Stomach (tissue), 9 donors: ENCODE data around the gene CBFB. TPM values are rescaled to one million over a fixed set of nuclear protein-coding genes. Genes with fewer than 3 reads are reported as not detected.
"Not testable (repeated sequence)": the region's sequence is repeated elsewhere in the genome, so short reads cannot be mapped to it uniquely, and the experiment has no call there.

ENCODE experiments used
- DNase-seq, 2 donors: peaks; one replicate each; pipeline versions ENCODE4 v3.0.0 to v3.0.0-alpha.2; 2013 to 2019
- H3K27ac ChIP-seq, 5 donors: fragments of 200-600 bp in 4 of 5; sonication (generic) in 4 of 5; one replicate each; pipeline ENCODE4 v1.5.1; 2013 to 2019; ENCODE audit warnings: mild to moderate bottlenecking in 1 of 5, moderate library complexity in 1 of 5
- H3K27me3 ChIP-seq, 3 donors: fragments of 200-600 bp; sonication (generic); one replicate each; pipeline ENCODE4 v1.5.1; 2017 to 2019; ENCODE audit warnings: mixed run types in 1 of 3
- H3K36me3 ChIP-seq, 4 donors: fragments of 200-600 bp; sonication (generic); 1 replicate in 3 of 4; 2 replicates in 1 of 4; pipeline ENCODE4 v1.5.1; 2016 to 2019
- H3K4me1 ChIP-seq, 4 donors: fragments of 200-600 bp; sonication (generic); one replicate each; pipeline ENCODE4 v1.5.1; 2016 to 2019
- H3K4me3 ChIP-seq, 4 donors: fragments of 200-600 bp; sonication (generic) in 3 of 4; one replicate each; pipeline ENCODE4 v1.5.1; 2016 to 2019; ENCODE audit warnings: mild to moderate bottlenecking in 1 of 4
- H3K9me3 ChIP-seq, 4 donors: fragments of 200-600 bp; sonication (generic); one replicate each; pipeline ENCODE4 v1.5.1; 2016 to 2019
- CTCF ChIP-seq, 7 experiments: fragments of 450-650 bp in 4 of 7; fragments of 200-600 bp in 3 of 7; sonication (generic) in 3 of 7; IDR thresholded peaks; one replicate each; pipeline ENCODE4 v1.5.1; 2016 to 2019; ENCODE audit warnings: antibody characterized with exemption in 7 of 7, control low read depth in 2 of 7, mild to moderate bottlenecking in 1 of 7
- EP300 ChIP-seq: sonication (generic); formaldehyde crosslinking; IDR thresholded peaks from one replicate; pipeline ENCODE4 v1.6.1; 2017; ENCODE audit warnings: antibody characterized with exemption
- POLR2A ChIP-seq, 4 donors: fragments of 450-650 bp; IDR thresholded peaks; one replicate each; pipeline ENCODE4 v1.6.1; 2016; ENCODE audit warnings: antibody characterized with exemption in 4 of 4, control low read depth in 2 of 4, mild to moderate bottlenecking in 1 of 4, moderate library complexity in 1 of 4
- POLR2AphosphoS5 ChIP-seq, 3 donors: sonication (generic); formaldehyde crosslinking; IDR thresholded peaks; one replicate each; pipeline ENCODE4 v1.6.1; 2016; ENCODE audit warnings: antibody characterized with exemption in 3 of 3
- whole genome bisulfite sequencing, 5 donors: extraction: QIAGEN DNeasy Blood & Tissue Kit in 3 of 5; methylation state at CpG; one replicate each; pipeline versions ENCODE4 v1.1.5 to v1.1.7; 2013 to 2018; 5-methylcytosine and 5-hydroxymethylcytosine counted together
- intact Hi-C: fragments of 100-400 bp; cut with DNase I; formaldehyde crosslinking; loops from one replicate; pipeline ENCODE4 v1.15.1; 2023; ENCODE audit warnings: low total_unique reads
- polyA plus RNA-seq, 3 donors: library from polyadenylated mRNA; stranded (reverse); fragments of 200-250 nt; gene quantifications; one replicate each; pipeline ENCODE4 v1.2.3, GENCODE V29; 2013
- total RNA-seq, 5 donors: library from RNA; depleted of rRNA; stranded (reverse); fragments of >200 nt; gene quantifications; one replicate each; pipeline versions ENCODE4 v1.1.0 to v1.2.3, GENCODE V29; 2014 to 2016
- donor health status: healthy with polysubstance abuse.
- donor health status: Bipolar disorder and iron deficiency.
- donor health status: healthy.

Gene CBFB
- total and polyA plus RNA-seq, 8 donors: 4.1 to 68.1 (median 17.6) TPM

DNA sequence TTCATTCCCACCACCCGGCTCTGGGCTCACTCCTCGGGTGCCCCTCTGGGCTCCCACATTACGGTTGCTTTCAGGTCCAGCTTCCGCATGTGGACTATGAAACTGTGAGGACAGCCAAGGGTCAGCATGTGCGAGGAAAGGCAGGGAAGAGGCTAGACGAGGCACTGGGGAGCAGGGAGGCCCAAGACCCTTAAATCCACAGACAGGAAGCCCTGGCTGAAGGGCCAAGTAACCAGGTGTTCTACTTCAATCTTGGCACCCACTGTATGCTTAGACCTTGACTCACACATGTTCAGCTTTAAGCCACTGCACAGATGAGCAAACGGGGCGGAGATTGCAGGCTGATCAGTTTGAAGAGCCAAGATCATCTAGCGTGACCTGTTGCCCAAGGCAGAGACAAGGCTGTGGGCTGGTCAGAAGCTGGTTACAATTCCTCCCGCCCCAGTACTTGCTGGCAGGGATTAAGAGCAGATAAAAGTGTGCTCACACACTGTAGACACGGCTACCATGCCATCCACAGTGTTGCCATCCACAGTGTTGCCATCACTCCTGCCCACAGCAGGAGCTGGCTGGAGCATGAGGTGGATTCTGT, 40.7 kb upstream of the CBFB start, which contains the start of gene CES4A:
CES4A (plus strand) TSS at position 393 of the 592 bp plus-strand sequence; CDS start at position 577, 184 bp downstream.
- Histone ChIP-seq H3K4me1 (no peaks in the 10 kb centered on the region), H3K27me3 (no peaks in the 10 kb centered on the region), H3K27ac (no peak within 1 kb of the TSS), H3K36me3 (no peaks in the 10 kb centered on the region), H3K4me3 (no peak within 1 kb of the TSS), H3K9me3 (no peaks in the 10 kb centered on the region)
- WGBS, 5 donors: 64 to 76% (median 75%) methylated on average over 11 of the region's 11 CpGs
- intact Hi-C loops: no loop called here
- peak in 1 of 2 donors; percentile 29 for DNase-seq
- TF ChIP-seq EP300: no peak
- no peak for TF ChIP-seq POLR2AphosphoS5 (IDR thresholded peaks at IDR 0.05)
- TF ChIP-seq POLR2A (IDR thresholded peaks at IDR 0.05): no peak
- TF ChIP-seq CTCF (IDR thresholded peaks at IDR 0.05): no peak

DNA sequence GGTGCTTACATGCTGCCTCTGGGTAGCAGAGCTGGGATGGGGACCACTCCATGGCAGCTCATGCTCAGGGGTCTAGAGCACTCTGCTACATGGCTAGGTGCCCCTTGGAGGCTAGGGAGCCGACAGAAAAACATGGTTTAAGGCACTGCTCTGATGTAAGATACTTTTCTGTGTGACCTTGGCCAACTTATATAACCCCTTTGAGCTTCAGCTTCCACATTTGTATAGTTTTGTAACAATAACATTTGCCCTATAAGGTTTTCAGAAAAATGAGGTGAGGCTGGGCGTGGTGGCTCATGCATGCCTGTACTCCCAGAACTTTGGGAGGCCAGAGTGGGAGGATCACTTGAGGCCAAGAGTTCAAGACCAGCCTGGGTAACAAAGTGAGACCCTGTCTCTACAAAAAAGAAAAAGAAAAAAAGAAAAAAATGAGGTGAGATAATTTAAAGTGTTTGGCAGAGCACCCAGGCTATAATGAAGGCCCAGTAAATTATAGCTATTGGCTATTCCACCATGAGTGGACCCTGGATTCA, 37.3 kb upstream of the CBFB start:
- Histone ChIP-seq H3K4me3 (no peak overlapping the region), H3K36me3 (no peaks in the 10 kb centered on the region), H3K27me3 (no peaks in the 10 kb centered on the region), H3K9me3 (no peaks in the 10 kb centered on the region), H3K27ac (no peak overlapping the region), H3K4me1 (peaks cover 1 to 10% (median 8%) of the 10 kb centered on the region in 4 donors)
- intact Hi-C loops: no loop called here
- WGBS, 5 donors: 77 to 92% (median 82%) methylated on average over 2 of the region's 2 CpGs
- no peak for DNase-seq
- no peak for TF ChIP-seq POLR2AphosphoS5 (IDR thresholded peaks at IDR 0.05)
- no peak for TF ChIP-seq POLR2A (IDR thresholded peaks at IDR 0.05)
- no peak for TF ChIP-seq CTCF (IDR thresholded peaks at IDR 0.05)
- TF ChIP-seq EP300: no peak

DNA sequence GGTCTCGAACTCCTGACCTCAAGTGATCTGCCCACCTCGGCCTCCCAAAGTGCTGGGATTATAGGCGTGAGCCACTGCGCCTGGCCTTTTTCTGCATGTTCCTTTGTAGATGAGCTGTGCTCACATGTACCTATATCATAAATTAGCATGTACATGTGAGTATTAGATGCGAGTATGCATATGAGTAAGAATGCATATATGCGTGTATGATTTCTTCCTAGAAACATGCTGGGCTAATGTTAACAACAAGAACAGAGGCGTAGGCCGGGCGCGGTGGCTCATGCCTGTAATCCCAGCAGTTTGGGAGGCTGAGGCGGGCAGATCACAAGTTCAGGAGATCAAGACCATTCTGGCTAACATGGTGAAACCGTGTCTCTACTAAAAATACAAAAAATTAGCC, 35.4 kb upstream of the CBFB start:
- H3K4me3 ChIP-seq, H3K27me3 ChIP-seq, DNase-seq, H3K27ac ChIP-seq, H3K36me3 ChIP-seq, H3K9me3 ChIP-seq, intact Hi-C loops: not testable (repeated sequence)
- peaks cover 5 to 18% (median 11%) of the 10 kb centered on the region in 4 donors for H3K4me1 ChIP-seq
- whole genome bisulfite sequencing, 5 donors: 92 to 94% (median 93%) methylated on average over 12 of the region's 12 CpGs

- peak overlapping the region in 4 of 5 donors; percentile 47 to 71 (median 66) for H3K27ac ChIP-seq
- no peaks in the 10 kb centered on the region for H3K27me3 ChIP-seq
- intact Hi-C loops: no loop called here
- H3K36me3 ChIP-seq: no peaks in the 10 kb centered on the region
- no peaks in the 10 kb centered on the region for H3K9me3 ChIP-seq
- peaks cover 17 to 34% (median 28%) of the 10 kb centered on the region in 4 donors for H3K4me1 ChIP-seq
- no peak overlapping the region for H3K4me3 ChIP-seq
- DNase-seq: peak; percentile 49 to 56
- TF ChIP-seq EP300 (no peak), POLR2AphosphoS5 (IDR thresholded peaks at IDR 0.05) (peak in 2 of 3 donors; percentile 22 to 66), POLR2A (IDR thresholded peaks at IDR 0.05) (no peak)
- 34 to 53% (median 45%) methylated on average over 5 to 6 of the region's 6 CpGs for WGBS, 5 donors
Observed at GRCh38 chr16:66996324-66996982, 32.5 kb upstream of the CBFB start.

DNA sequence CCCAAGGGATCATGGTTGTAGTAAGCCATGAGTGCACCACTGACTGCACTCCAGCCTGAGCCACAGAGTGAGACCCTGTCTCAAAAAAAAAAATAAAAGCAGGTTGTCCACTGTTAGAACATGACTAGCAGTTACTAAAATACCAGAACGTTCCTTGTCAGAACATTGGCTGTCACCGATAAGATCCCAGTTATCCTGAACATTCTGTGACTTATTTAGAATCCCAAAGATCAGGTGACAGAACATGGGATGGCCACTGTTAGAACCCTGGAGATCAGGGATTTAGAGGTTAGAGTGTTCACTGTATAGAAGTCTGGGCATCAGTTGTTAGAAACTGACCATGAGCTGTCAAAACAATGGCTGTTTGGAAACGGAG, 32.0 kb upstream of the CBFB start:
- WGBS, 5 donors: 72 to 81% (median 78%) methylated on average over 3 of the region's 3 CpGs
- intact Hi-C loops: no loop called here
- Histone ChIP-seq H3K4me1 (peaks cover 17 to 35% (median 30%) of the 10 kb centered on the region in 4 donors), H3K36me3 (no peaks in the 10 kb centered on the region), H3K4me3 (no peak overlapping the region), H3K9me3 (no peaks in the 10 kb centered on the region), H3K27me3 (no peaks in the 10 kb centered on the region), H3K27ac (peak overlapping the region in 4 of 5 donors; percentile 47 to 71 (median 66))
- TF ChIP-seq CTCF (IDR thresholded peaks at IDR 0.05) (no peak), POLR2AphosphoS5 (IDR thresholded peaks at IDR 0.05) (no peak), POLR2A (IDR thresholded peaks at IDR 0.05) (no peak), EP300 (no peak)
- DNase-seq: no peak
